HG03175 (cell line): Measurements from ENCODE around the gene MEF2D.
A peak's percentile ranks its signal among the peaks of the same experiment; 100 is the strongest.

Source experiments
- ATAC-seq: cut with Tn5 transposase; IDR thresholded peaks from one replicate; pipeline ENCODE4 v1.9.1; 2021; ENCODE audit warnings: mild to moderate bottlenecking, moderate library complexity; ENCODE audit not compliant: unreplicated experiment

MEF2D gene

GRCh38 chr1:156525071-156525501 lies 24.5 kb upstream of the MEF2D start:
- ATAC-seq, result no peak

DNA sequence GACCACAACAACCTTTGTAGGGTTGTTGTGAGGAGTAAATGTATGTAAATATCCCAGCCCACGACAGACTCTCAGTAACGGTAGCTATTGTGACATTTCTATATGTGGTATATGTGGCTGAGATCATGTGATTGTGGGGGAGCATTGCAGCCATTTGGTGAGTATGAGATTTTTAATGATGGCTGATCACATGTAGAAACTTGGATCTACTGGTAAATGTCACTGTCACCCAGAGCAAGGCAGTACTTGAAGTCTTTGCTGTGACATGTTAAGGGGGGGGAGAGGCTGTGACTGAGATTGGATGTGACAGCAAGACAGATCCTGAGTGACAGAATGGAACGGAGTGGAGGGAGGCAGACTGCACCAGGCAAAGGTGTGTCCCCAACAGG lies 23.9 kb upstream of the MEF2D start:
- ATAC-seq, result no peak

DNA sequence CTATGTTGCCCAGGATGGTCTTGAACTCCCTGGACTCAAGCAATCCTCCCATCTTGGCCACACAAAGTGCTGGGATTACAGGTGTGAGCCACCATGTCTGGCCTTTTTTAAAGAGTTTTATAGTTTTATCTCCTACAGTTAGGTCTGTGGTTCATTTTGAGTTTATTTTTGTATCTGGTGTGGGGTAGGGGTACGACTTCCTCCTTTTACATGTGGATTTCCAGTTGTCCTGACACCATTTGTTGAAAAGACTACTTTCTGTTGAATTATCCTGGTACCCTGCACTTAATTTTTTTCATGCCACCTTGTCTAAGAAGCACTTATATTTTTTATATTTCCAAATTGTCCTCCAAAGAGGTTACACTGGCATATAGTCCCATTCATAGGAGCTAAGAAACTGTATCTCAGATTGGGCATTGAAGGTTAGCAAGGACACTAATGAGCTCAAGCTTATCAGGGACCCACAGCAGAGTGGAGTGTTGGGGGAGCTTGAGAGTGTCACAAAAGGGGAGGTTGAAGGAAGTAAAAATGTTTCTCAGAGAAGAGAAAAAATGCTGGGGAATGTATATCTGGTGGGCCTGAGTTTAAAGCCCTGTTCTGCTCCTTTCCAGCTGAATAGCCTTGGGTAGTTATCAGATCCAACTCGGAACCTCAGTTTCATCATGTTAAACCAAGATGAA lies 23.4 kb upstream of the MEF2D start:
- ATAC-seq, result no peak

GRCh38 chr1:156522443-156522970 lies 21.9 kb upstream of the MEF2D start:
- ATAC-seq, result no peak

- ATAC-seq, result no peak
Observed at GRCh38 chr1:156517748-156518147, 17.2 kb upstream of the MEF2D start.

DNA sequence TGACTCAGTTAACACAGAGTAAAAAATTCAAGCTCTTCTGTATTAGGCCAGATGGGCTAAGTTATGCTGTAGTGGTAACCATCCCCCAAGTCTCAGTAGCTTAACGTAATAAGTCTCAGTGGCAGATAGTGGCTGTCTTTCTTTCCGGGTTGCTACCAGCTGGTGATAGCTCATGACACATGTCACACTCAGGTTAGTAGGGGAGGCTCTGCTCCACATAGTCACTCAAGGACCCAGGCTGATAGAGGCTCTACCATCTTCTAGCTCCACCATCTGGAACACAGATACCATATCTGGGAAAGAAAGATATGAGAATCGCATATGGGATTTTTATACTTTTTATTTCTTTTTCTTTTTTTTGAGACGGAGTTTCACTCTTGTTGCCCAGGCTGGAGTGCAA lies 16.2 kb upstream of the MEF2D start:
- ATAC-seq, result no peak

DNA sequence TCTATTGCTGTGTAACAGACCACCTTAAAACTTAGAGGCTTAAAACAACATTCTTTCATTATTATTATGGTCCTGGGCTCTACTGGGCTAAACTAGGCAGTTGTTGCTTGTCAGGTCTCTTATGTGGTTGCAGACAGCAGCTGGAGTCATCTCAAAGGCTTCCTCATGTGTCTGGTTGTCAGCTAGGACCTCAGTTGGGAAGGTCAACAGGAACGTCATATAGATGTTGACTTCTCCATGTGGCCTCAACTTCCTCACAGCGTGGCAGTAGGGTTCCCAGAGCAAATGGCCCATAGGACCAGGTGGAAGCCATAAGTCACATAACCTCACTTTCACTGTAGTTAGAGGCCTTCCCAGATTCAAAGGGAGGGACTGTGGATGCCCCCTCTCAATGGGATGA lies 15.4 kb upstream of the MEF2D start:
- no peak for ATAC-seq

DNA sequence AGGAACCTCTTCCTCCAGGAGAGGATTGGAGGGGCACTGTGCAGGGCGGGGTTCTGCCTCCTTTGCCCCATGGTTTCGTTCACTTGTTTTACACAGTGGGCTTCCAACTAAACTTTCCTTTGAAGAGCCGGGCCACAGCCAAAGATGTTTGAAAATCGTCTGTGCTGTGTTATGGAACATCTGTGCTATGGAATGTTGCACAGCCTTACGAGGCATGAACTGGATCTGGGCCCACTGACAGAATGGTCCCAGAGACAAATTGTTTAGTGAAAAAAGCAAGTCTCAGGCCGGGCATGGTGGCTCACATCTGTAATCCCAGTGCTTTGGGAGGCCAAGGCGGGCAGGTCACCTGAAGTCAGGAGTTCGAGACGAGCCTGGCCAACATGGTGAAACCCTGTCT lies 12.6 kb upstream of the MEF2D start:
- ATAC-seq, result no peak

- ATAC-seq, result no peak
Observed at GRCh38 chr1:156511644-156512043, 11.1 kb upstream of the MEF2D start.

DNA sequence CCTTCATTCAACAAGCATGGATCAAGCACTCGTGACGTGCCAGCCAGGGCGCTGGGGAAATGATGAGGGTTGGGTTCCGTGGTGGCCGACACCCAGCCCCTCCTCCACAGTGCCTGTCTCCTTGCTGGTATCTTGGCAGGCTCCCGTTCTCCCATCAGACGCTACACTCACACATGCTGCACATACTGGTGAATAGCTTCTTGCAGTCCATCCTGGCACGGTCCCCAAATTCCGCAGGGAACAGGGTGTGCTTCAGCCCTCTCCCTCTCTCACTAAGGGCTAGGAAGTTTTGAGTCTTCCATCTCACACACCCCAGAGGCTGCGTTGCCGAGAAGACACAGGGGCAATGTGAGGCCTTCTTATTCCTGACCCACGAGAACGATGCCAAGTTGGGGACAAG lies 10.1 kb upstream of the MEF2D start:
- ATAC-seq, result no peak

DNA sequence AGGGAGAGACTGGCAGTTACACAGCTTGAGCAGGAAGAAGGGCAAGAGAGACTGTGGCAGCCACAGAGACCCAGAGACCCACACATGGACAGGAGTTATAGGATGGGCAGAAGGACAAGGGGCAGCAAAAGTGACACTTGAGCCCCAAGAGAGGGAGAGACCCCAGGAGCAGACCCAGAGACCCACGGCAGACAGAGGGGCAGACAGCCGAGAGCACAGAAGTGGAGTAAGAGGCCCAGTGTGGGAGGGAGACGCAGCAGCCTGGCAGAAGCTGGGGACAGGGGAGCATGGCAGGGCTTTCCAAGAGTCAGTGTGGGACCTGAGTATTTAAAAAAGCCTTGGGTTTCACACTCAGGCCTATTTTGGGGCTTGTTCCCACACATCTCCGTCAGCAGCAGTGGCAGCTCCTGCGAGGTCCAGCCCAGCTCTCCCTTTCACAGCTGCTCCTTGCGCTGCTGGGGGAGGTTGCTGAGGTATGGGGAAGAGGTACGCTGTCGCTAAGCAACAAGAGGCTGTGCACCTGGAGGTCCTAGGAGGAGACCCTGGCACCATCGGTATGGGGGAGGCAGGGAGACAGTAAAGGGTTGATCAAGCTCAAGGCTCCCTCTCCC lies 9.0 kb upstream of the MEF2D start:
- no peak for ATAC-seq

GRCh38 chr1:156508955-156509234 lies 8.3 kb upstream of the MEF2D start:
- ATAC-seq, result no peak

DNA sequence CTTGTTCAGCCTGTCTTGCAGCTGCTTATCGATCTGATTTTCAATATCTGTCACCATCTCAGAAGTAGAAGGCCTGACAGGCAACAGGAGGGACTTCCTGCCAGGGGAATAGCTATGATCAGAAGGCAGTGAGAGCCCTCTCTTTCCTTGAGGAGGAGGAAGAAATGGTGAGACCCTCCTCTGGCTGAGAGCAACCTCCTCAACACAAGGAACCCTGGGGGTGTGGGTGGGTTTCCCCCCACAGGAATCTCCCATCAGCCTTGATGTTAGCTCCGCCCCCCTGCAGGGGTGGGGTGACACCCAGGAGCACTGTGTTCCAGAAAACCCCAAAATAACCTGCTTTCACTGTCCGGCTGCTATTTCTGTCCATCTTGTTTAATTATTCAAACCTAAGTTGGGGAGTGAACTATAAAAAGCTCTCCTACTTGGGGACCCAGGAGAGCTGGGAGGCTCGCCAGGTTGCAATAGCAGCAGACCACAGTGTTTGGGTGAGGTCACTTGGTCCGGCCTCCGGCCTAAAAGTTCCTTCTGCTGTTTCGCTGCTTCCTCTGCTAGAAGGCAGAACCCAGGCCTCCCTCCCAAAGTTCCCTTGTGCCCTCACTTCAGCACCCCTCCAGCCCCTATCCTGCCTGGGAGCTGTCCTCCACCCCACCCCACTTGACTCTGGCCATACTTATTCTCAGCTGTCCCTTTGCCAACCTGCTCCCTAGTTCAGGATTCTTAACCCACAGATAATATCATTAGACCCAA lies 7.8 kb upstream of the MEF2D start:
- ATAC-seq, result no peak

GRCh38 chr1:156506450-156506849 lies 5.9 kb upstream of the MEF2D start:
- no peak for ATAC-seq

DNA sequence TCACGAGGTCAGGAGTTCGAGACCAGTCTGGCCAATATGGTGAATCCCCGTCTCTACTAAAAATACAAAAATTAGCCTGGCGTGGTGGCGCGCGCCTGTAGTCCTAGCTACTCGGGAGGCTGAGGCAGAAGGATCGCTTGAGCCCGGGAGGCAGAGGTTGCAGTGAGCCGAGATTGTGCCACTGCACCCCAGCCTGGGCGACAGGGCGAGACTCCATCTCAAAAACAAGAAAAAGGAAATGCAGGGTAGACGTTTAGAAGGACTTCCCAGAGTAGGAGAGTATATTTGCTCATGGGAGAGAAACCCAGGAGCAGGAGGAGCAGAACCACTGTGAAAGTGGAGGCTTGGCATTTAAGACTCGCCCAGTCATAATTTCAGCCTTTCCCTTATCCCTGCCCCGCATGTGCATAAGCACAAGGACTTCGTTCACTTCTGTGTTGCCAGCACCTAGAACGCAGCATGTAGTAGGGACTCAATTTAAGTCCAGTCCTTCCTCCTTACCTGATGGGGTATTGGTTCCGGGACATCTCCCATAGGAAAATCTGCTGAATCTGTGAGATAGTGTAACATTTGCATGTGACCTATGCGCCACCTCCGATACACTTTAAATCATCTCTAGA lies 5.2 kb upstream of the MEF2D start:
- no peak for ATAC-seq

GRCh38 chr1:156504821-156505678 lies 4.5 kb upstream of the MEF2D start:
- peak; percentile 35 for ATAC-seq

DNA sequence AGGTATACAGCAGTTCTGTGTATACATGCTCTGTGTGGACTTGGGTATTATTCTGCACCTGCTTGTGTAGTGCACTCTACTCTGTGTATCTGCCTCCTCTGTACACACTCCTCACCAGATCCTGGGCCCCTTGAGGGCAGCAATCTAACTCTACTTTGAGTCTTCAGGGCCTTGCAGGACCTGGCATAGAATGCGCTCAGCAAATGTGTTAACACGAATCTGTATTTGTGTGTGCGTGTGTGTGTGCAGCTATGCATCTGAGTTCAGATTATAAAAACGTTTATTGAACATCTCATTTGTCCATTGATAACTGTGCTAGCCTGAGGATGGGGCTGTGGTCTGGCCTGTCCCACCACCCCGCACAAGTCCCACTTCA lies 3.9 kb upstream of the MEF2D start:
- no peak for ATAC-seq

GRCh38 chr1:156503698-156504437 lies 3.3 kb upstream of the MEF2D start:
- ATAC-seq, result no peak

GRCh38 chr1:156502894-156503697 lies 2.5 kb upstream of the MEF2D start:
- ATAC-seq, result no peak
